A673 (cell line): ENCODE data around the gene CXADR.

ENCODE experiments used
- CTCF ChIP-seq: fragments of 300-800, 200-600 bp; sonication (generic); conservative IDR thresholded peaks from 2 replicates; pipeline ENCODE4 v1.5.1; 2017; ENCODE audit warnings: low read depth, mild to moderate bottlenecking, antibody characterized with exemption, low read length, moderate library complexity, mixed read lengths
- EZH2 ChIP-seq: fragments of 200-600 bp; sonication (generic); IDR thresholded peaks from 2 replicates; pipeline ENCODE4 v1.6.1; 2017; ENCODE audit warnings: borderline replicate concordance, low read depth, mild to moderate bottlenecking, mixed read lengths, antibody characterized with exemption, low read length; ENCODE audit not compliant: poor library complexity, severe bottlenecking

- no peak for TF ChIP-seq CTCF
- TF ChIP-seq EZH2, result no peak
Observed at GRCh38 chr21:17497316-17497715, 15.5 kb upstream of the CXADR start.
